Osteoblast (primary cell): ENCODE data around the gene TOP1. TPM values are rescaled to one million over a fixed set of nuclear protein-coding genes. Genes with fewer than 3 reads are reported as not detected.

Experiments
- DNase-seq: peaks from one replicate; pipeline ENCODE4 v3.0.0; 2011; ENCODE audit warnings: low spot score, mixed read lengths; ENCODE audit not compliant: insufficient read length; ENCODE audit errors: missing footprints
- H2AFZ ChIP-seq: 2 replicates; pipeline ENCODE4 v1.6.0; 2011; ENCODE audit warnings: mild to moderate bottlenecking, low read length
- H3K27ac ChIP-seq: 2 replicates; pipeline ENCODE4 v1.5.1; 2011; ENCODE audit warnings: mild to moderate bottlenecking, low read depth, low read length, moderate library complexity
- H3K27me3 ChIP-seq: 2 replicates; pipeline ENCODE4 v1.6.0; 2012; ENCODE audit warnings: mild to moderate bottlenecking, control low read depth, inconsistent platforms, low read length, moderate library complexity; ENCODE audit not compliant: insufficient read depth
- H3K36me3 ChIP-seq: 2 replicates; pipeline ENCODE4 v1.5.1; 2011; ENCODE audit warnings: mild to moderate bottlenecking, low read length, control low read depth, moderate library complexity; ENCODE audit not compliant: insufficient read depth
- H3K4me1 ChIP-seq: 2 replicates; pipeline ENCODE4 v1.5.1; 2011; ENCODE audit warnings: mild to moderate bottlenecking, low read length, control low read depth, moderate library complexity; ENCODE audit not compliant: insufficient read depth
- H3K4me2 ChIP-seq: 2 replicates; pipeline ENCODE4 v1.6.0; 2011; ENCODE audit warnings: mild to moderate bottlenecking, low read length; ENCODE audit not compliant: insufficient read depth
- H3K4me3 ChIP-seq: fragments of 200-600 bp; sonication (generic); 3 replicates; pipeline ENCODE4 v1.5.1; 2012; ENCODE audit warnings: mild to moderate bottlenecking, low read length, inconsistent platforms; ENCODE audit not compliant: insufficient read depth
- H3K79me2 ChIP-seq: 2 replicates; pipeline ENCODE4 v1.6.0; 2012; ENCODE audit warnings: mild to moderate bottlenecking, low read length, control low read depth, inconsistent platforms; ENCODE audit not compliant: insufficient read depth
- H3K9me3 ChIP-seq: 2 replicates; pipeline ENCODE4 v1.5.1; 2011; ENCODE audit warnings: low read depth, low read length, control low read depth
- H4K20me1 ChIP-seq: 2 replicates; pipeline ENCODE4 v1.6.0; 2012; ENCODE audit warnings: mild to moderate bottlenecking, low read length, control low read depth; ENCODE audit not compliant: insufficient read depth
- CTCF ChIP-seq: IDR thresholded peaks from 2 replicates; pipeline ENCODE4 v1.5.1; 2011; ENCODE audit warnings: mild to moderate bottlenecking, low read depth, low read length, moderate library complexity; ENCODE audit errors: extremely low read depth
- total RNA-seq: library from RNA; depleted of rRNA; stranded (reverse); fragments of >200 nt; gene quantifications from 2 replicates; pipeline ENCODE4 v1.2.3, GENCODE V29; 2012

The TOP1 gene
- total RNA-seq, 1 donor, result 10.5 TPM

DNA sequence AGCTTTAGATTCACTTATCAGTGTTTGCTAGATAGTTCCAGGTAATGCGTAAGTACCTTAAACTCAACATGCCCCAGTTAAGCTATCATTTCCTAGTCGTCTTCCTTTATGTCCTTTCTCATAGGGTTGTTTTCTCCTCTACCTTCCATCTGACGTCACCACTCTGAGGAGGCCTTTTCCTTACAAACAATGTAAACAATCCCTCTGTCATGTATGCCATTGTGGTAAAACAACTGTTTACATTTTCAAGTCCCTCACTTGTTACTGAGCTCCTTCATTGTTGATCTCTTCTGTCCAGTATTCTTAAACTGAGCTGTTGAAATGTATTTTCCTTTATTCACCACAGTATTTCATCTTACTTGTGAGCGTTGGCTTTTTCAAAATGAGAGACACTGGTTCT lies 63.3 kb downstream of the TOP1 start:
- TF ChIP-seq CTCF, result no peak
- peaks cover 10% of the 10 kb centered on the region for H3K4me1 ChIP-seq
- H3K36me3 ChIP-seq, result peaks cover 35% of the 10 kb centered on the region
- no peaks in the 10 kb centered on the region for H3K79me2 ChIP-seq
- H3K27me3 ChIP-seq, result no peaks in the 10 kb centered on the region
- DNase-seq, result no peak
- no peaks in the 10 kb centered on the region for H3K9me3 ChIP-seq
- H3K4me2 ChIP-seq, result no peak overlapping the region
- no peak overlapping the region for H3K4me3 ChIP-seq
- H2AFZ ChIP-seq, result no peak overlapping the region
- no peak overlapping the region for H3K27ac ChIP-seq
- peaks cover 12% of the 10 kb centered on the region for H4K20me1 ChIP-seq

- Histone ChIP-seq H2AFZ (no peak overlapping the region), H4K20me1 (peaks cover 12% of the 10 kb centered on the region), H3K4me3 (no peak overlapping the region), H3K79me2 (no peaks in the 10 kb centered on the region), H3K27ac (peak overlapping the region; percentile 10), H3K4me2 (peak overlapping the region; percentile 20), H3K4me1 (peaks cover 16% of the 10 kb centered on the region), H3K9me3 (no peaks in the 10 kb centered on the region), H3K36me3 (peaks cover 56% of the 10 kb centered on the region), H3K27me3 (no peaks in the 10 kb centered on the region)
- no peak for TF ChIP-seq CTCF
- peak; percentile 75 for DNase-seq
Observed at GRCh38 chr20:41094353-41095055, 65.9 kb downstream of the TOP1 start.

DNA sequence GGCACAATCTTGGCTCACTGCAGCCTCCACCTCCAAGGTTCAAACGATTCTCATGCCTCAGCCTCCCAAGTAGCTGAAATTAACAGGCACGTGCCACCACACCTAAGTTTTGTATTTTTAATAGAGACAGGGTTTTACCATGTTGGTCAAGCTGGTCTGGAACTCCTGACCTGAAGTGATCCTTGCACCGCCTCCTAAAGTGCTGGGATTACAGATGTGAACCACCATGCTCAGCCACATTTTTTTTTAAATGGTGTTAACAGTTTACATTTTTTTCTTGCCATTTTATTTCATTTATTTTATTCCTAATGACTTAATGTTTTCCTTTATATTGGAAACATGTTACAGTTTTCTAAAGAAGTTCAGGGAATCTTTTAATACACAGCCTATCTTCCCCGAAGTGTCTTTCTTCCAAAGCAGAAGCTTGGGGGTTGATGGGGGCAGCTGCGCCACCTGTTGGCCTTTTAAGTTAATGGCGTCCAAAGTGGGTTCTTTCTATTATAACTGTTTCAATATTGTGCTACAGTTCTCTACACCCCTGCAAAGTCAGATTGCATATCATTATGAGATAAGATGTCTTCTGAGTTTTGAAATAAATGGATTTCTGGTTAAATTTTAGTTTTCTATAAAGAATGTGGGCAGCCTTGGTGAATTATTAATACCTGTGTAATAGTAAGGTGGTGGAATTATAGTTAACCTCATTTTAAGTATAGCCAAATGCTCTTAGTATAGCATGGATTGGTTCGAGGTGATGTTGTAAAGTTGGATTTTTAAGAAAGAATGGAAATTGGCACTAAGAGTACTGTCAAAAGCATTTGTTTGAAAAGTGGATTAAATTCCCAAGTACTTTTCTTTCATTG lies 66.7 kb downstream of the TOP1 start:
- H3K9me3 ChIP-seq, result no peaks in the 10 kb centered on the region
- no peak overlapping the region for H2AFZ ChIP-seq
- DNase-seq, result no peak
- peaks cover 12% of the 10 kb centered on the region for H4K20me1 ChIP-seq
- H3K36me3 ChIP-seq, result peaks cover 63% of the 10 kb centered on the region
- no peak overlapping the region for H3K27ac ChIP-seq
- H3K4me2 ChIP-seq, result no peak overlapping the region
- no peak overlapping the region for H3K4me3 ChIP-seq
- peak; percentile 94 for TF ChIP-seq CTCF
- H3K27me3 ChIP-seq, result no peaks in the 10 kb centered on the region
- H3K79me2 ChIP-seq, result no peaks in the 10 kb centered on the region
- H3K4me1 ChIP-seq, result peaks cover 21% of the 10 kb centered on the region

- Histone ChIP-seq H3K36me3 (peaks cover 77% of the 10 kb centered on the region), H3K9me3 (no peaks in the 10 kb centered on the region), H3K27me3 (no peaks in the 10 kb centered on the region), H2AFZ (no peak overlapping the region), H3K79me2 (no peaks in the 10 kb centered on the region), H3K4me3 (no peak overlapping the region), H3K27ac (peak overlapping the region; percentile 9), H4K20me1 (peaks cover 7% of the 10 kb centered on the region), H3K4me1 (peaks cover 21% of the 10 kb centered on the region), H3K4me2 (no peak overlapping the region)
- no peak for DNase-seq
- no peak for TF ChIP-seq CTCF
Observed at GRCh38 chr20:41098703-41099250, 70.2 kb downstream of the TOP1 start.
